ENCODE results near the gene RFC2.

RFC2 gene

GRCh38 chr7:74240482-74240881 lies 13.7 kb downstream of the RFC2 start:
- DNase-seq (ENCODE audit: low spot score): no peak
- TF ChIP-seq CTCF (IDR thresholded peaks at IDR 0.05; ENCODE audit: borderline replicate concordance, control extremely low read depth, extremely low read depth, insufficient read depth, missing control alignments): no peak
- in situ Hi-C loops (cut with MboI; ENCODE audit: low sequenced_read_pairs, unreplicated experiment): no loop called here

GRCh38 chr7:74236284-74236683 lies 17.9 kb downstream of the RFC2 start:
- in situ Hi-C loops (cut with MboI; ENCODE audit: low sequenced_read_pairs, unreplicated experiment): no loop called here
- no peak for DNase-seq (ENCODE audit: low spot score)
- TF ChIP-seq CTCF (IDR thresholded peaks at IDR 0.05; ENCODE audit: borderline replicate concordance, control extremely low read depth, extremely low read depth, insufficient read depth, missing control alignments): no peak

- DNase-seq (ENCODE audit: low spot score): no peak
- in situ Hi-C loops (cut with MboI; ENCODE audit: low sequenced_read_pairs, unreplicated experiment): no loop called here
- TF ChIP-seq CTCF (IDR thresholded peaks at IDR 0.05; ENCODE audit: borderline replicate concordance, control extremely low read depth, extremely low read depth, insufficient read depth, missing control alignments): no peak
These were observed 18.5 kb downstream of the RFC2 start for GRCh38 chr7:74235518-74236268.

- in situ Hi-C loops (cut with MboI; ENCODE audit: low sequenced_read_pairs, unreplicated experiment): no loop called here
- DNase-seq (ENCODE audit: low spot score): no peak
- no peak for TF ChIP-seq CTCF (IDR thresholded peaks at IDR 0.05; ENCODE audit: borderline replicate concordance, control extremely low read depth, extremely low read depth, insufficient read depth, missing control alignments)
These were observed 20.4 kb downstream of the RFC2 start for GRCh38 chr7:74233655-74234285.

- in situ Hi-C loops (cut with MboI; ENCODE audit: low sequenced_read_pairs, unreplicated experiment): no loop called here
- DNase-seq (ENCODE audit: low spot score): peak; percentile 76
- TF ChIP-seq CTCF (IDR thresholded peaks at IDR 0.05; ENCODE audit: borderline replicate concordance, control extremely low read depth, extremely low read depth, insufficient read depth, missing control alignments): no peak
These were observed 23.0 kb downstream of the RFC2 start for GRCh38 chr7:74231232-74231590.

- no peak for TF ChIP-seq CTCF (IDR thresholded peaks at IDR 0.05; ENCODE audit: borderline replicate concordance, control extremely low read depth, extremely low read depth, insufficient read depth, missing control alignments)
- in situ Hi-C loops (cut with MboI; ENCODE audit: low sequenced_read_pairs, unreplicated experiment): no loop called here
- DNase-seq (ENCODE audit: low spot score): peak; percentile 51
These were observed 23.6 kb downstream of the RFC2 start for GRCh38 chr7:74230446-74231231.
